DND-41 (cell line): ENCODE data around the gene VWA5B1.

ENCODE experiments used
- CTCF ChIP-seq: IDR thresholded peaks from 2 replicates; pipeline ENCODE4 v1.5.1; 2012; ENCODE audit warnings: borderline replicate concordance, low read length, moderate library complexity, mild to moderate bottlenecking; ENCODE audit not compliant: poor library complexity, severe bottlenecking; ENCODE audit errors: extremely low read depth
- EZH2 ChIP-seq: IDR thresholded peaks from 3 replicates; pipeline ENCODE4 v1.6.1; 2012; ENCODE audit warnings: borderline replicate concordance, low read depth, mild to moderate bottlenecking, moderate library complexity, low read length, inconsistent platforms; ENCODE audit not compliant: severe bottlenecking

DNA sequence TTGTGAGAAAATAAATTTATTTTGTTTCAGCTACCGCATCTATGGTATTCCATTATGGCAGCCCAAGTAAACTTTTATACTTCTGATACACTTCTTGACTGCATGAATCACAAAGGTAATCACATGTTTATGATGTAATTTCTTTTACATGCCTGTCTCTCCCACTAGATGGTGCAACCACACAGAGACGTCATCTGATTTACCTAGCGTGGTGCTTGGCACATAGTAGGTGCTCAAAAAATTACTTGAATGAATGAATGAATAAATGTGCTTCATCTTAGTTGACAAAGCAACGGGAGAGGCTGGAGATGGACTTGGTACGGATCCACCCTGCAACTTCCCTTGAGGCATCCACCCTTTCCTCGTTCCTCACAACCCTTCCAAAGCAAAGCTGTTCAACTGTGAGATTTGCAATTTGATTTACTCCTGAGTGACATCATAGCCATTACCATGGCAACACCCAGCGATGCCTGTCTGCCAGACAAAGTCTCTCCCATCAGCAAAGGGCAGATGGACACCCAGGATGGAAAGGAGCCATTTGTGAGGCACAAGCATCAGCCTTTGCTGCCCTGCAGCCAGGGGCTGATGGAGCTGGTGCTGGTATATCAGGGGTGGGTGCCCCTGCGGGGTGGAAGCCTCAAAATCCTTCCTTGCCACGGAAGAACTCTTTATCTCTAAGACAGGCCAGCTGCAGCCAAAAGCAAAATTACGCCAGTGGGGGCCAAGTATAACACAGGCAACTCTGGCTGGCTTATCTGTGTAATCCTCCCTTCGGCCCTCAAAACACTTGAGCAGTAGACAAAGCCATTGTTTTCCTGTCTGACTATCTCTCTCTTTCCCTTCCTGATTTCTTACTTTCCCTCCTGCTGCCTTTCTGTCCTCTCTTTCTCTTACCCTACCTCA lies 18.9 kb upstream of the VWA5B1 start:
- TF ChIP-seq CTCF (no peak), EZH2 (no peak)
